Measurements from ENCODE around the gene FSTL5. TPM values are rescaled to one million over a fixed set of nuclear protein-coding genes. Genes with fewer than 3 reads are reported as not detected.

Gene FSTL5
- polyA plus RNA-seq, 3 donors = not detected

GRCh38 chr4:161376275-161376674 lies 787.5 kb downstream of the FSTL5 start:
- Histone ChIP-seq H3K4me3 (replicated peaks in 1 of 3; ENCODE audit: low read depth in 2 of 3, low read length in 3 of 3) (no peak overlapping the region), H3K4me1 (ENCODE audit: control insufficient read depth in 1 of 2, insufficient read depth in 2 of 2, low read length in 2 of 2) (no peaks in the 10 kb centered on the region), H3K79me2 (ENCODE audit: insufficient read depth, low read length) (no peaks in the 10 kb centered on the region), H3K27ac (ENCODE audit: low read depth in 1 of 2, low read length in 2 of 2) (no peak overlapping the region), H4K20me1 (ENCODE audit: insufficient read depth, low read length) (no peaks in the 10 kb centered on the region), H3K9me3 (replicated peaks in 1 of 2; ENCODE audit: control insufficient read depth in 1 of 2, insufficient read depth in 1 of 2, low read length in 2 of 2) (no peaks in the 10 kb centered on the region), H3K36me3 (replicated peaks in 1 of 2; ENCODE audit: control insufficient read depth in 1 of 2, insufficient read depth in 2 of 2, low read length in 2 of 2) (no peaks in the 10 kb centered on the region), H3K27me3 (ENCODE audit: control insufficient read depth in 2 of 2, insufficient read depth in 2 of 2, low read length in 2 of 2) (no peaks in the 10 kb centered on the region), H3K4me2 (replicated peaks; ENCODE audit: extremely low read depth, low read length, poor library complexity, severe bottlenecking) (no peak overlapping the region), H2AFZ (ENCODE audit: insufficient read depth, low read depth, low read length, poor library complexity, severe bottlenecking) (no peak overlapping the region), H3K9ac (ENCODE audit: insufficient read depth, low read length, poor library complexity, severe bottlenecking) (no peak overlapping the region)
- Mint-ChIP-seq H3K9me3 (peaks cover 0 to 9% (median 4%) of the 10 kb centered on the region in 7 donors), H3K27me3 (ENCODE audit: low read depth in 3 of 3) (peaks cover 0 to 3% (median 0%) of the 10 kb centered on the region in 3 donors), H3K27ac (no peak overlapping the region), H3K4me3 (no peak overlapping the region), H3K4me1 (no peaks in the 10 kb centered on the region), H3K36me3 (no peaks in the 10 kb centered on the region)
- TF ChIP-seq, protein P1, sequence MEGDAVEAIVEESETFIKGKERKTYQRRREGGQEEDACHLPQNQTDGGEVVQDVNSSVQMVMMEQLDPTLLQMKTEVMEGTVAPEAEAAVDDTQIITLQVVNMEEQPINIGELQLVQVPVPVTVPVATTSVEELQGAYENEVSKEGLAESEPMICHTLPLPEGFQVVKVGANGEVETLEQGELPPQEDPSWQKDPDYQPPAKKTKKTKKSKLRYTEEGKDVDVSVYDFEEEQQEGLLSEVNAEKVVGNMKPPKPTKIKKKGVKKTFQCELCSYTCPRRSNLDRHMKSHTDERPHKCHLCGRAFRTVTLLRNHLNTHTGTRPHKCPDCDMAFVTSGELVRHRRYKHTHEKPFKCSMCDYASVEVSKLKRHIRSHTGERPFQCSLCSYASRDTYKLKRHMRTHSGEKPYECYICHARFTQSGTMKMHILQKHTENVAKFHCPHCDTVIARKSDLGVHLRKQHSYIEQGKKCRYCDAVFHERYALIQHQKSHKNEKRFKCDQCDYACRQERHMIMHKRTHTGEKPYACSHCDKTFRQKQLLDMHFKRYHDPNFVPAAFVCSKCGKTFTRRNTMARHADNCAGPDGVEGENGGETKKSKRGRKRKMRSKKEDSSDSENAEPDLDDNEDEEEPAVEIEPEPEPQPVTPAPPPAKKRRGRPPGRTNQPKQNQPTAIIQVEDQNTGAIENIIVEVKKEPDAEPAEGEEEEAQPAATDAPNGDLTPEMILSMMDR (IDR thresholded peaks at IDR 0.05) = no peak
- intact Hi-C loops (cut with micrococcal nuclease) = no loop called here
- DNase-seq = no peak

DNA sequence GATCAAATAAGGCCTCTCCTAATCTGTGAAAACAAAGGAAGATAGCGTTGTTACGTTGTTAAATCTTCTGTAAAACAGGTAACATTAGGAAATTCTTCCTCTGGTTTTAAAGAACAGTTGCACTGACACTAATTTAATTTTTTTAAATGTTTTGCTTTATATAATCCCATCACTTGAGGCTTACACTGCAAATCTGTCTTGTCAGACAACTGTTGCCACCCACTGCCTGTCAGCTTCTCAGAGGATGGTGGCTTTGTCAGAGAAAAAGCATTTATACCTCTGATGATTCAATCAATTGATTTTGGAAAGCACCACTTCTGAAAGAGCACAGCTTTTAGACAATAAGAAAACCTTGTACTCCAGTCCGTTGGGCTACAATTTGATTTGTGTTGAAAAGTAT lies 799.1 kb downstream of the FSTL5 start:
- H3K4me3 Mint-ChIP-seq = no peak overlapping the region
- DNase-seq = no peak
- H3K27me3 Mint-ChIP-seq (ENCODE audit: low read depth in 3 of 3) = peaks cover 0 to 1% (median 0%) of the 10 kb centered on the region in 3 donors

More for the DNA sequence above, 799.1 kb downstream of the FSTL5 start:
- Mint-ChIP-seq H3K27ac (no peak overlapping the region), H3K4me1 (no peaks in the 10 kb centered on the region), H3K9me3 (peaks cover 0 to 4% (median 0%) of the 10 kb centered on the region in 7 donors), H3K36me3 (no peaks in the 10 kb centered on the region)
- TF ChIP-seq, protein P1 (IDR thresholded peaks at IDR 0.05) = no peak
- Histone ChIP-seq H3K27me3 (ENCODE audit: control insufficient read depth in 2 of 2, insufficient read depth in 2 of 2, low read length in 2 of 2) (no peaks in the 10 kb centered on the region), H4K20me1 (ENCODE audit: insufficient read depth, low read length) (no peaks in the 10 kb centered on the region), H2AFZ (ENCODE audit: insufficient read depth, low read depth, low read length, poor library complexity, severe bottlenecking) (no peak overlapping the region), H3K9me3 (replicated peaks in 1 of 2; ENCODE audit: control insufficient read depth in 1 of 2, insufficient read depth in 1 of 2, low read length in 2 of 2) (peaks cover 0 to 4% of the 10 kb centered on the region in 2 donors), H3K9ac (ENCODE audit: insufficient read depth, low read length, poor library complexity, severe bottlenecking) (no peak overlapping the region), H3K79me2 (ENCODE audit: insufficient read depth, low read length) (no peaks in the 10 kb centered on the region), H3K4me2 (replicated peaks; ENCODE audit: extremely low read depth, low read length, poor library complexity, severe bottlenecking) (no peak overlapping the region), H3K4me3 (replicated peaks in 1 of 3; ENCODE audit: low read depth in 2 of 3, low read length in 3 of 3) (no peak overlapping the region), H3K27ac (ENCODE audit: low read depth in 1 of 2, low read length in 2 of 2) (no peak overlapping the region), H3K4me1 (ENCODE audit: control insufficient read depth in 1 of 2, insufficient read depth in 2 of 2, low read length in 2 of 2) (no peaks in the 10 kb centered on the region), H3K36me3 (replicated peaks in 1 of 2; ENCODE audit: control insufficient read depth in 1 of 2, insufficient read depth in 2 of 2, low read length in 2 of 2) (no peaks in the 10 kb centered on the region)
- WGBS (ENCODE audit: insufficient coverage) = no CpG with 5 or more reads among the region's 3 CpGs
- intact Hi-C loops (cut with micrococcal nuclease) = no loop called here
